Transverse colon (tissue), 4 donors: Measurements from ENCODE around the gene RPGRIP1L.

ENCODE experiments used
- CTCF ChIP-seq, 5 experiments: fragments of 200-600 bp in 3 of 5; fragments of 450-650 bp in 2 of 5; sonication (generic) in 3 of 5; IDR thresholded peaks; 1 replicate in 2 of 5; 2 replicates in 3 of 5; pipeline ENCODE4 v1.5.1; 2016 to 2017; ENCODE audit warnings: antibody characterized with exemption in 5 of 5, inconsistent platforms in 3 of 5, mild to moderate bottlenecking in 2 of 5, moderate library complexity in 1 of 5
- EP300 ChIP-seq: sonication (generic); formaldehyde crosslinking; IDR thresholded peaks from one replicate; pipeline ENCODE4 v1.6.1; 2017; ENCODE audit warnings: antibody characterized with exemption, low read depth
- POLR2A ChIP-seq: fragments of 450-650 bp; IDR thresholded peaks from one replicate; pipeline ENCODE4 v1.6.1; 2016; ENCODE audit warnings: antibody characterized with exemption, mild to moderate bottlenecking, moderate library complexity
- POLR2AphosphoS5 ChIP-seq, 3 donors: sonication (generic); formaldehyde crosslinking; IDR thresholded peaks; one replicate each; pipeline ENCODE4 v1.6.1; 2016; ENCODE audit warnings: antibody characterized with exemption in 3 of 3

GRCh38 chr16:53654946-53655345, 48.7 kb downstream of the RPGRIP1L start:
- no peak for TF ChIP-seq POLR2AphosphoS5 (IDR thresholded peaks at IDR 0.05)
- no peak for TF ChIP-seq CTCF (IDR thresholded peaks at IDR 0.05)
- no peak for TF ChIP-seq POLR2A
- TF ChIP-seq EP300, result no peak
